ENCODE data around the gene GAS5. TPM values are rescaled to one million over a fixed set of nuclear protein-coding genes. Genes with fewer than 3 reads are reported as not detected.

GAS5 gene
- total and polyA plus RNA-seq, 2 experiments from 2014 or later: 979 to 992 TPM

DNA sequence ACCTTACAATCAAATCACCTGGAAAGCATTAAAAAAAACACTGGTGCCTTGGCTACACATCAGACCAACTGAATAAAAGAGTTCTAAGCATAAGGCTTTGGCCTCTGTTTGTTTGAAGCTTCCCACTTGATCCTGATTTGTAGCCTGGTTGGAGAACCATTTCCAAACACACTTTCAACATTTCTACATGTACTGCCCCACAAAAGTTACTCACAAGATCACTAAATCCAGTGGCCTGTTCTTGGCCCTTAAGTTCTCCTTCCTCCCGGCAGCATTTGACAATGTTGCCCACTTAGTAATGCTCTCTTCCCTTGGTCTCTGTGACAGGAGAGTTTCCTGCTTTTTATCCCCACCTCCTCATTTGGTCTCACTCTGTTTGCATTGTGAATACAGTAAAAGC, 11.8 kb downstream of the GAS5 start:
- no peak for DNase-seq (ENCODE audit: low spot score)
- TF ChIP-seq ETS1 (IDR thresholded peaks at IDR 0.05): no peak
- no peak for TF ChIP-seq ZNF462 (CRISPR knock-in tag; IDR thresholded peaks at IDR 0.05)
- no peak for TF ChIP-seq NANOG (IDR thresholded peaks at IDR 0.05; ENCODE audit: borderline replicate concordance)
- no peak for TF ChIP-seq JUNB (IDR thresholded peaks at IDR 0.05; ENCODE audit: unreplicated experiment)
- no peak for TF ChIP-seq CREB1 (CRISPR knock-in tag; IDR thresholded peaks at IDR 0.05; ENCODE audit: low read depth)
- no peak for TF ChIP-seq POLR2AphosphoS5 (IDR thresholded peaks at IDR 0.05; ENCODE audit: low read depth)
- peaks cover 11% of the 10 kb centered on the region for H3K4me1 ChIP-seq (ENCODE audit: insufficient read depth)
- Mint-ChIP-seq H3K4me1 (peaks cover 14% of the 10 kb centered on the region), H3K27ac (no peak overlapping the region), H3K27me3 (ENCODE audit: insufficient read depth, low read depth, poor library complexity) (peaks cover 10% of the 10 kb centered on the region), H3K36me3 (ENCODE audit: low read depth) (peaks cover 72% of the 10 kb centered on the region), H3K9me3 (no peaks in the 10 kb centered on the region; the same call in 2 of the 3 replicates), H3K4me3 (no peak overlapping the region)
- H3K9me2 ChIP-seq (ENCODE audit: insufficient read depth): no peaks in the 10 kb centered on the region
- H3K36me3 ChIP-seq (ENCODE audit: insufficient read depth): peaks cover 6% of the 10 kb centered on the region; the same call in 1 of the 2 replicates
- H3K4me2 ChIP-seq: no peak overlapping the region
- no peak overlapping the region for H3K4me3 ChIP-seq
- no peak overlapping the region for H2AFZ ChIP-seq
- 0 out of 2 replicates have a peak, but pooled peaks cover 4% of the 10 kb centered on the region for H3K79me2 ChIP-seq (replicated peaks; ENCODE audit: insufficient read depth)
- H4K20me1 ChIP-seq (replicated peaks; ENCODE audit: insufficient read depth): no peaks in the 10 kb centered on the region
- peak overlapping the region; percentile 35; the same call in 1 of the 2 replicates for H3K27ac ChIP-seq (ENCODE audit: low read depth)
- no peaks in the 10 kb centered on the region for H3K27me3 ChIP-seq (ENCODE audit: insufficient read depth)
- ATAC-seq: no peak
- 0 out of 2 replicates have a peak, but pooled peaks cover 4% of the 10 kb centered on the region for H3F3A ChIP-seq (replicated peaks; ENCODE audit: low read depth)
